Measurements from ENCODE around the gene OR2A1. TPM values are rescaled to one million over a fixed set of nuclear protein-coding genes. Genes with fewer than 3 reads are reported as not detected.
"Not testable (repeated sequence)": the region's sequence is repeated elsewhere in the genome, so short reads cannot be mapped to it uniquely, and the experiment has no call there.

OR2A1 gene
- total RNA-seq, 1 experiment from 2014 or later, result not detected

GRCh38 chr7:144291607-144292006, 20.6 kb upstream of the OR2A1 start:
- DNase-seq (ENCODE audit: unreplicated experiment); intact Hi-C loops (cut with micrococcal nuclease); H3K27me3 Mint-ChIP-seq (ENCODE audit: insufficient read depth, unreplicated experiment); CTCF ChIA-PET; H3K36me3 Mint-ChIP-seq (ENCODE audit: insufficient read depth, unreplicated experiment); H3K27ac Mint-ChIP-seq (ENCODE audit: low read depth, unreplicated experiment); H3K4me3 Mint-ChIP-seq (ENCODE audit: unreplicated experiment); H3K4me1 Mint-ChIP-seq (ENCODE audit: insufficient read depth, unreplicated experiment); H3K9me3 Mint-ChIP-seq (ENCODE audit: unreplicated experiment); BruUV-seq (replicated peaks); POLR2A ChIA-PET: not testable (repeated sequence)

GRCh38 chr7:144292384-144293161, 19.6 kb upstream of the OR2A1 start:
- DNase-seq (ENCODE audit: unreplicated experiment); H3K9me3 Mint-ChIP-seq (ENCODE audit: unreplicated experiment); H3K36me3 Mint-ChIP-seq (ENCODE audit: insufficient read depth, unreplicated experiment); H3K4me3 Mint-ChIP-seq (ENCODE audit: unreplicated experiment); H3K27ac Mint-ChIP-seq (ENCODE audit: low read depth, unreplicated experiment); CTCF ChIA-PET; H3K27me3 Mint-ChIP-seq (ENCODE audit: insufficient read depth, unreplicated experiment); H3K4me1 Mint-ChIP-seq (ENCODE audit: insufficient read depth, unreplicated experiment); BruUV-seq (replicated peaks); POLR2A ChIA-PET; intact Hi-C loops (cut with micrococcal nuclease): not testable (repeated sequence)

DNA sequence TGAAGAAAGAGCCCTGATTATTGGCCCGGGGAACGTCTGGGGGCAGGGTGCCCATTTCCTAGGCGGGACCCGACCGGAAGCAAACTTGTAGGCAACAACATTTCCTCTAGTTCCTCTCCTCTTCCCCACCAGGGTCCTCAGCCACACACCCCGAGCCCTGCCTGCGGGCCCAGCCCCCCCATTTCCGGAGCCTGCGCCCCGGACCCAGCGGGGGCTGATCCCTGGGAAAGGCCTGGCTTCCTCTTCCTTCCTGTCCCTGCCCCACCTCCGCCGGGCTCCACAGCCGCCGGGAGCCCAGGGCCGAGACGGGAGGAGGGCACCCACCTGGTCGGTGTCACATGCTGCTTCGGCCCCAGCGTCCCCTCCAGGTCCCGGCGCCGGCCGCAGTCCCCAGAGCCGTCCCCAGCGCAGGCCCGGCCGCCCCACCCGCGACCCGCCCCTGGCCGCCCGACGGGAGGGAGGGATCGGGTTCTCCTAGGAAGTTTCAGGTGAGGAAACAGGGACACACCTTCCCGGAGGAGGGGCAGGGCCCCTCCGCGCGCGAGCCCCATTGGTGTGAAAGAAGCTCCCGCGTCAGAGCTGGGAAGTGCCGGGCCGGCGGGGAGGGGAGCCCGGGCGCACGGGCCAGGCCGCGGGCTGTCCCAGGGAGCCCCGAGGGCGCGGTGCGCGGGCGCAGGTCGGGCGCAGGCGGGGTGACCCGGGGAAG, 18.3 kb upstream of the OR2A1 start:
- CTCF ChIA-PET; DNase-seq (ENCODE audit: unreplicated experiment); H3K4me3 Mint-ChIP-seq (ENCODE audit: unreplicated experiment); BruUV-seq (replicated peaks); H3K27me3 Mint-ChIP-seq (ENCODE audit: insufficient read depth, unreplicated experiment); H3K36me3 Mint-ChIP-seq (ENCODE audit: insufficient read depth, unreplicated experiment); intact Hi-C loops (cut with micrococcal nuclease); POLR2A ChIA-PET; H3K4me1 Mint-ChIP-seq (ENCODE audit: insufficient read depth, unreplicated experiment); H3K27ac Mint-ChIP-seq (ENCODE audit: low read depth, unreplicated experiment); H3K9me3 Mint-ChIP-seq (ENCODE audit: unreplicated experiment): not testable (repeated sequence)

GRCh38 chr7:144302578-144303303, 9.5 kb upstream of the OR2A1 start:
- H3K4me1 Mint-ChIP-seq (ENCODE audit: insufficient read depth, unreplicated experiment); intact Hi-C loops (cut with micrococcal nuclease); BruUV-seq (replicated peaks); H3K9me3 Mint-ChIP-seq (ENCODE audit: unreplicated experiment); DNase-seq (ENCODE audit: unreplicated experiment); H3K27ac Mint-ChIP-seq (ENCODE audit: low read depth, unreplicated experiment); H3K27me3 Mint-ChIP-seq (ENCODE audit: insufficient read depth, unreplicated experiment); H3K4me3 Mint-ChIP-seq (ENCODE audit: unreplicated experiment); H3K36me3 Mint-ChIP-seq (ENCODE audit: insufficient read depth, unreplicated experiment); POLR2A ChIA-PET: not testable (repeated sequence)
- CTCF ChIA-PET, result interaction anchor here (0.6 kb wide), 1 partner anchor 153 kb away, joined by 3 read pairs; no protein-coding TSS in a partner anchor

- H3K27me3 Mint-ChIP-seq (ENCODE audit: insufficient read depth, unreplicated experiment); H3K4me3 Mint-ChIP-seq (ENCODE audit: unreplicated experiment); H3K36me3 Mint-ChIP-seq (ENCODE audit: insufficient read depth, unreplicated experiment); intact Hi-C loops (cut with micrococcal nuclease); H3K9me3 Mint-ChIP-seq (ENCODE audit: unreplicated experiment); DNase-seq (ENCODE audit: unreplicated experiment); H3K27ac Mint-ChIP-seq (ENCODE audit: low read depth, unreplicated experiment); POLR2A ChIA-PET; H3K4me1 Mint-ChIP-seq (ENCODE audit: insufficient read depth, unreplicated experiment); BruUV-seq (replicated peaks); CTCF ChIA-PET: not testable (repeated sequence)
These were observed 8.6 kb upstream of the OR2A1 start for GRCh38 chr7:144303607-144304006.

DNA sequence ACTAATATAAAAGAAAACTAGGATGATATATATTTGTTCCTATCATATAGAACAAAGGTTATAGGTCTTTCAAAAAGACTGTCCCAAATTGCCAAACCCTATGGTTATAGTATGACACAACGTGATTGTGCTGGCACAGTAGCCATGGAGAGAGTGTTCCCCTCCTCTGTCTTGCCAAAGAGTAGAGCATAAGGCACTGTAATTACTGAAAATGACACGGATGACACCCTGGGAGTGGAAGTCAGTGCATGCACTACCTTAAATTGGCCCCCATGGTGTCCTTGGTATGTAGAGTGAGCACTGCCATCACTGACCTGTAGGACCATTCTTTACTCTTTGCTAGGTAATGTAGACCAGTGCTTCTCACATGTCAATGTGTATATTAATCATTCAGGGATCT, 7.1 kb upstream of the OR2A1 start:
- CTCF ChIA-PET; BruUV-seq (replicated peaks); H3K27me3 Mint-ChIP-seq (ENCODE audit: insufficient read depth, unreplicated experiment); intact Hi-C loops (cut with micrococcal nuclease); H3K9me3 Mint-ChIP-seq (ENCODE audit: unreplicated experiment); DNase-seq (ENCODE audit: unreplicated experiment); H3K27ac Mint-ChIP-seq (ENCODE audit: low read depth, unreplicated experiment); H3K4me1 Mint-ChIP-seq (ENCODE audit: insufficient read depth, unreplicated experiment); H3K36me3 Mint-ChIP-seq (ENCODE audit: insufficient read depth, unreplicated experiment); H3K4me3 Mint-ChIP-seq (ENCODE audit: unreplicated experiment); POLR2A ChIA-PET: not testable (repeated sequence)

- not testable (repeated sequence) for BruUV-seq (replicated peaks)
These were observed 2.5 kb upstream of the OR2A1 start for GRCh38 chr7:144309702-144310101.

GRCh38 chr7:144311218-144311617, 1.0 kb upstream of the OR2A1 start:
- H3K27me3 Mint-ChIP-seq (ENCODE audit: insufficient read depth, unreplicated experiment); DNase-seq (ENCODE audit: unreplicated experiment); H3K36me3 Mint-ChIP-seq (ENCODE audit: insufficient read depth, unreplicated experiment); H3K4me3 Mint-ChIP-seq (ENCODE audit: unreplicated experiment); intact Hi-C loops (cut with micrococcal nuclease); H3K4me1 Mint-ChIP-seq (ENCODE audit: insufficient read depth, unreplicated experiment); BruUV-seq (replicated peaks); CTCF ChIA-PET; POLR2A ChIA-PET; H3K27ac Mint-ChIP-seq (ENCODE audit: low read depth, unreplicated experiment); H3K9me3 Mint-ChIP-seq (ENCODE audit: unreplicated experiment): not testable (repeated sequence)

More at GRCh38 chr7:144309702-144310101, 2.5 kb upstream of the OR2A1 start:
- intact Hi-C loops (cut with micrococcal nuclease); H3K9me3 Mint-ChIP-seq (ENCODE audit: unreplicated experiment); H3K4me1 Mint-ChIP-seq (ENCODE audit: insufficient read depth, unreplicated experiment); H3K27me3 Mint-ChIP-seq (ENCODE audit: insufficient read depth, unreplicated experiment); POLR2A ChIA-PET; H3K27ac Mint-ChIP-seq (ENCODE audit: low read depth, unreplicated experiment); DNase-seq (ENCODE audit: unreplicated experiment); CTCF ChIA-PET; H3K36me3 Mint-ChIP-seq (ENCODE audit: insufficient read depth, unreplicated experiment); H3K4me3 Mint-ChIP-seq (ENCODE audit: unreplicated experiment): not testable (repeated sequence)

- POLR2A ChIA-PET; H3K4me3 Mint-ChIP-seq (ENCODE audit: unreplicated experiment); H3K4me1 Mint-ChIP-seq (ENCODE audit: insufficient read depth, unreplicated experiment); CTCF ChIA-PET; H3K27me3 Mint-ChIP-seq (ENCODE audit: insufficient read depth, unreplicated experiment); H3K36me3 Mint-ChIP-seq (ENCODE audit: insufficient read depth, unreplicated experiment); intact Hi-C loops (cut with micrococcal nuclease); DNase-seq (ENCODE audit: unreplicated experiment); H3K9me3 Mint-ChIP-seq (ENCODE audit: unreplicated experiment); BruUV-seq (replicated peaks); H3K27ac Mint-ChIP-seq (ENCODE audit: low read depth, unreplicated experiment): not testable (repeated sequence)
These were observed 5.3 kb downstream of the OR2A1 start for GRCh38 chr7:144317537-144317936.

All from MCF 10A (cell line).